T1000 (cell line): ENCODE results near the gene ISCU.

Experiments
- DNase-seq: peaks from one replicate; lab custom pipeline; 2025; ENCODE audit warnings: mixed read lengths; lab: John Stamatoyannopoulos, UW

ISCU gene

DNA sequence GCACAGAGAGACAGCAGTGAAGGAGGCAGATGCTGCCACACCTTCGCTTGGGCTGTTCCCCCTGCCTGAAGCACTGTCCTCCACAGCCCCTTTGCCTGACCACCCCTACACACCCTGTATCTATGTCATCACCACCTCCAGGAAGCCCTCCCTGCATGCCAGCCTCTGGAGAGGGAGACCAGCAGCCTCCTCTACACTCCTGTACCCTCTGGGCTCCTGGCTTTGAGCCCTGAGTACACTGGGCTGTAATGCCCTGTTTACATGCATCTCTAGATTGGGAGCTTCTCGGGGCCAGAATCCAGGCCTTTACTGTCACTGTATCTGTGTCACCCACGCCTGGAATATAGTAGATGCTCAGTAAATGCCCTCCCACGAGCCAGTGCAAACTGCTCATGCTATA is 41.3 kb downstream of the ISCU start:
- no peak for DNase-seq

DNA sequence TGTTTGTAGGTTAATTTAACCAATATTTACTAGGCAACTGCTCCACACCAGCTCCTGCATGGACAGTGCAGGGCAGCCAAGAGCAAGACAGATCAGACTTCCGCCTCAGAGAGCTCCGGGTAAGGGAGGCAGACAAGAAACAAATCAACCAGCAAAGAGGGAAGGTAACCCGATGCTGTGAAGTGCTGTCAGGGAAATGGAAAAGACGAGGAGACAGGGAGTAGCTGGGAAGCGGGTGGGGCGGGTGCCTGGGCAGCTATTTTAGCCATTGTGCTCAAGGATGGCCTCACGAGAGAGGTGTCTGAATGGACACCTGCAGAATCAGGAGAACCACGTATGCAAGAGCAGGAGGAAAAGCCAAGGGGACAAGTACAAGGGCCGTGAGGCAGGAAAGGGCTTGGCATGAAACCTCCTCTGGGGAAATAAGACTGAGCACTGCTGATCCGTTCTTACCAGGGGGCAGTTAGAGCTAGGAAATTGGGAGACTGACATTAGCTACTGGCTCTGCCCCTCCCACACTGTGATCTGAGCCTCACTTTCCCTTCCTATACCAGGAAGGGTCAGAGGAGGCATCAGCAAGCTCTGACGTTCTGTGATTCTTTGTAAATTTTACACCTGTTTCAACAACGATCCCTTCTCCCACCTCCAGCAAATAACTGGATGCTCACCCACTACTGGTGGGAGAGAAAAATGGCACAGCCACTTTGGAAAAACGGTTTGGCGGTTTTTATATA is 42.0 kb downstream of the ISCU start:
- DNase-seq = no peak

- no peak for DNase-seq
Observed at GRCh38 chr12:108605000-108605689, 42.7 kb downstream of the ISCU start.

- no peak for DNase-seq
Observed at GRCh38 chr12:108605690-108606406, 43.5 kb downstream of the ISCU start.

DNA sequence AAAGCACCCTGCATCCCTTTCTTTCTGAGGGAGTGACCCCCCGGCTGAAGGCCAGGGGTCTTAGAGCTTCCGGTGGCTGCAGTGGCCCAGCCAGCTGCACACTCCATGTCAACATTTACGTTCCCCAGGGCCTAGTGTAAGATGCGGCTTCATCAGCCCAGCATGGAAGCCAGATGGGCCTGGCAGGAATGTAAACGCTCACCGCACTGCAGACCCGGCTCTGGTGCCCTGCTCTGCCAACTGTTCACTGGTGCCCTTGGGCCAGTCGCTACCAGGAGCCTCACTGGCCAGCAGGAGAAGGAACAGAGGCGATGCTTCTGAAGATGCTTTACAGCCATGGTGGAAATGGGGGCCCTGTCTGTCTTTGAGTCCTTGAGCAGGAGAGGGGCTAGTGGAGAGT is 44.1 kb downstream of the ISCU start:
- DNase-seq = no peak

DNA sequence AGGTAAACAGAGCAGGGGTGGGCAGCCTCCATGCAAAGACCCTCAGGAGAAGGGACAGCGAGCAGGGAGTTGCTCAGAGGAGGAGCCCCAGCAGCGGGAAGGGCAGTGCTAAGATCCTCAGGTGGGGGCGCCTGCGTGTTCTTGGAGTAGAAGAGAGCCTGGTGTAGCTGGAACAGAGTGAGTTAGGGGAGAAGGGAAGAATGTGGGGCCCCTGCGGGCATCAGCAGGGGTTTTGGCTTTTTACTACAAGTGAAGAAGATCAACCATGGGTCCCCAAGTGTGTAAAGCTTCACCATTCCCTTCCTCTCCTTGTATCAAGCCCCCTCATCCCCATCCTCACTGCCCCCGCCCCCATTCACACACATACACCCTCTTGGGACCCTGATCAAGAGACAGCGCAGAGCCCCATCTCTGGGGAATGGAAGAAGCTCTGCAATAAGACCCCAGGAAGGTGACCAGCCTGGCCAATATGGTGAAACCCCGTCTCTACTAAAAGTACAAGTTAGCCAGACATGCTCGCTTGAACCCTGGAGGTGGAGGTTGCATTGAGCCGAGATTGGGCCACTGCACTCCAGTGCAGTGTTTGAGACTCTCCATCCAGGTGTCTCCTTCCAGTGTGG is 45.7 kb downstream of the ISCU start:
- DNase-seq = no peak

DNA sequence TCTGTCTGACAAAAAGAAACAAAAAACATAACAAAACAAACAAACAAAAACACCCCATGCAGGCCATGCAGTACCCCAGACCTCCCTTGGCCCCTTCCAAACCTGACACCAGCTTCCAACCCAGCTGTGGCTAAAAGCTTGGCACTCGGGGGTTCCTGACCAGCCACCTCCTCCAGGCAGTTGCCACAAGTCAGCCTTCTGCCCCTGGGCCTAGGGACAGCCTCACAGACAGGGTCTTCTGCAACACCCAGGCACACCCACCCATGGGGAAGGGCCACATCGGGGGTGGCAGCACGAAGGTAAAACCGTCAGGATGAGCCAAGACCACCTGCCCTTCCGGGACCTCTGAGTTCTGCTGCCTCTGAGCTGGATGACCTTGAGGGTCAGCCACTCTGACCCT is 46.2 kb downstream of the ISCU start:
- DNase-seq = no peak

- no peak for DNase-seq
Observed at GRCh38 chr12:108609537-108610335, 47.3 kb downstream of the ISCU start.

- DNase-seq = no peak
Observed at GRCh38 chr12:108610336-108610815, 48.0 kb downstream of the ISCU start.

- DNase-seq = no peak
Observed at GRCh38 chr12:108610856-108611605, 48.6 kb downstream of the ISCU start.

- no peak for DNase-seq
Observed at GRCh38 chr12:108611884-108612415, 49.6 kb downstream of the ISCU start.

DNA sequence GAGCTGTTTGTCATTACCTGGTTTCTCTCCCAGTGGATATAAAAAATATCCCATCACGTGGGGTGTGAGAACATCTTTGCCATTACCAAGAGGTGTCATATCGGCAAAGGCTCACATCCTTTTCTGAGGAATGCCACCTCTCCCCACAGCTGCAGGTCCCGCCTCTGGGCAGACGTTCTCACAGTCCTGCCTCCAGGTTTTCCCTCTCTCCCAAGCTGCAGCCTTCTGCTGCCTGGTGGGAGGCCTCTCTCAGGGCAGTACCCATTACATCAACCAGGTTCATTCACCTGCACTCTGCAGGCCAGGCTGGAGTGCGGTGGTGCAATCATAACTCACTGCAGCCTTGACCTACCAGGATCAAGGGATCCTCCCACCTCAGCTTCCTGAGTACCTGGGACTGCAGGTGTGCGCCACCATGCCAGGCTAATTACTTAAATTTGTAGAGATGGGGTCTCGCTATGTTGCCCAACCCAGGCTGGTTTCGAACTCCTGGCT is 50.4 kb downstream of the ISCU start:
- no peak for DNase-seq

DNA sequence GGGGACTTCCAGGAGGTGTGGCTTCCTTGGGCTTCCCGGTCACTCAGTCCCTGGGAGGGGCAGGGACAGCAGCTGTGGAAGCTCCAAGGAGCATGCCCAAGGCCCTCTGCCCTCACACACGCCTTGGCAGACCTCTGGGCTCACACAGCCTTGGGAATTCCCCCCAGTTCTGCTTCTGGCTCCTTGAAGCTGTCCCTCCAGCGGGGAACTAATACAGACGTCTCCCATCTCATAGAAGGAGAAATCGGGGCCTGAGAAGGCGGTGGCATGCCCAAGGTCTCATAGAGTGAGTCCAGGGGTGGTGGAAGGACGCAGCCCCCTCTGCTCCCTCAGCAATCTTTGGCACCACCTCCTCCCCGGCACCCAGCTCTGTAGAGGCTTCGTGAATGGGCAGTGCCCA is 51.2 kb downstream of the ISCU start:
- no peak for DNase-seq

- DNase-seq = no peak
Observed at GRCh38 chr12:108614041-108614440, 51.6 kb downstream of the ISCU start.

GRCh38 chr12:108614639-108615038 is 52.2 kb downstream of the ISCU start:
- no peak for DNase-seq

DNA sequence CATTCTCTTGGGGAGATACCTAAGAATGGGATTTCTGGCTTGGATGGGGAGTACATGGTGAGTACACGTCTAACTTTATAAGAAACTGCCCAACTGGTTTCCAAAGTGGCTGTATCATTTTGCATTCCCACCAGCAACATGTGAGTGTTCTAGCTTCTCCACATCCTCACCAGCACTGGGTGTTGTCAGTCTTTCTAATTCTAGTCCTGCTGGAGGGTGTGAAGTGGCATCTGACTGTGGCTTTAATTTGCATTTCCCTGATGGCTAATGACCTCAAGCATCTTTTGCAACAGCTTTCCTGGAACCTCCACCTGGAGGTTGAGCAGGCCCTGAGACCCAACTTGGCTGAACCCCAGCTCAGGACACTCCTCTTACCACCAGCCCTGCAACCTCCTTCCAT is 53.5 kb downstream of the ISCU start:
- DNase-seq = no peak

DNA sequence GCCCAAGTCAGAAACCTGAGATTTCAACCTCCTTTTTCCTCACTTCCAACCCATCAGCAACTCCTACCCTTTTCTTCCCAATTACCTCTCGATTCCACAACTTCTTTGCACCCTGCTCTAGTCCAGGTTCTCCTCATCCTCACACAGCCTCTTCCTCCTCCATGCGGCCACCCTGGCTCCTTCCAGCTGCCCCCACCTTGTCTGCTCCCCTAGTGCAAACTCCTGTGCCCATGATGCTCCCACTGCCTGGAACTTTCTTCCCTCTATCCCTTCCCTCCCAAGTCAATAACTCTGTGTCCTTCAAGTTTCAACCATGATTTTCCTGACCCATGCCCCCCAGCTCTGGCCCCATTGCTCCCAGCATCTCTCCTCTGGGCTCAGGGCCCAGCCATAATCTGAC is 54.0 kb downstream of the ISCU start:
- no peak for DNase-seq

GRCh38 chr12:108616941-108617858 is 54.8 kb downstream of the ISCU start:
- peak; percentile 15 for DNase-seq
